Lower lobe of right lung (tissue), 2 donors: ENCODE measurements around the gene PDS5B. TPM values are rescaled to one million over a fixed set of nuclear protein-coding genes. Genes with fewer than 3 reads are reported as not detected.
"Not testable (repeated sequence)": the region's sequence is repeated elsewhere in the genome, so short reads cannot be mapped to it uniquely, and the experiment has no call there.

ENCODE experiments used
- ATAC-seq, 2 donors: fragments of 200-7000 bp; cut with Tn5 transposase; one replicate each; pipeline ENCODE4 v1.9.1; 2020 to 2022; ENCODE audit warnings: mild to moderate bottlenecking in 2 of 2, moderate library complexity in 2 of 2
- DNase-seq: peaks from one replicate; pipeline ENCODE4 v3.0.0-alpha.2; 2020
- H3K27ac ChIP-seq: fragments of 200-600 bp; one replicate; pipeline ENCODE4 v1.8.0; 2022
- H3K27me3 ChIP-seq: fragments of 200-600 bp; one replicate; pipeline ENCODE4 v1.8.0; 2022; ENCODE audit warnings: low read depth
- H3K36me3 ChIP-seq: fragments of 200-600 bp; one replicate; pipeline ENCODE4 v1.8.0; 2022; ENCODE audit warnings: mild to moderate bottlenecking
- H3K4me1 ChIP-seq: fragments of 200-600 bp; one replicate; pipeline ENCODE4 v1.8.0; 2022
- H3K4me3 ChIP-seq: fragments of 200-600 bp; one replicate; pipeline ENCODE4 v1.8.0; 2022; ENCODE audit warnings: mild to moderate bottlenecking
- H3K9me3 ChIP-seq: fragments of 200-600 bp; one replicate; pipeline ENCODE4 v1.8.0; 2022
- CTCF ChIP-seq: fragments of 200-600 bp; IDR thresholded peaks from one replicate; pipeline ENCODE4 v1.8.0; 2022; ENCODE audit warnings: antibody characterized with exemption, mild to moderate bottlenecking
- intact Hi-C: fragments of 100-400 bp; cut with DNase I; formaldehyde crosslinking; loops from one replicate; pipeline ENCODE4 v1.11.0; 2022
- total RNA-seq: library from RNA; stranded (reverse); fragmentation: NEBNext Ultra II Directional; extraction: Animal tissue kit (Norgen Biotek cat#: 25700); gene quantifications from one replicate; pipeline ENCODE4 v1.2.1, GENCODE V29; 2021
- donor health status: DM: no; HTN: yes; CAD: no; lungs with severe emphysema.

Gene PDS5B
- total RNA-seq, 1 donor from 2014 or later: 46.3 TPM

- intact Hi-C loops: no loop called here
- Histone ChIP-seq H3K36me3 (peaks cover 43% of the 10 kb centered on the region), H3K4me3 (no peak overlapping the region), H3K27ac (no peak overlapping the region), H3K27me3 (no peaks in the 10 kb centered on the region), H3K4me1 (no peaks in the 10 kb centered on the region), H3K9me3 (no peaks in the 10 kb centered on the region)
- TF ChIP-seq CTCF: no peak
- ATAC-seq (no peak), DNase-seq (no peak)
These were observed 121.2 kb downstream of the PDS5B start for GRCh38 chr13:32707471-32707870.

GRCh38 chr13:32713397-32713796 lies 127.1 kb downstream of the PDS5B start:
- Histone ChIP-seq H3K36me3 (peaks cover 36% of the 10 kb centered on the region), H3K9me3 (peaks cover 6% of the 10 kb centered on the region)
- intact Hi-C loops: no loop called here

GRCh38 chr13:32716201-32716600 lies 129.9 kb downstream of the PDS5B start:
- intact Hi-C loops, ATAC-seq: not testable (repeated sequence)

More at GRCh38 chr13:32713397-32713796, 127.1 kb downstream of the PDS5B start:
- Histone ChIP-seq H3K4me1 (no peaks in the 10 kb centered on the region), H3K27ac (no peak overlapping the region), H3K27me3 (no peaks in the 10 kb centered on the region), H3K4me3 (no peak overlapping the region)
- no peak for TF ChIP-seq CTCF
- no peak for DNase-seq
- ATAC-seq: no peak

GRCh38 chr13:32720026-32720425 lies 133.8 kb downstream of the PDS5B start:
- Histone ChIP-seq H3K27me3 (no peaks in the 10 kb centered on the region), H3K4me3 (no peak overlapping the region), H3K27ac (no peak overlapping the region), H3K36me3 (peaks cover 3% of the 10 kb centered on the region), H3K4me1 (no peaks in the 10 kb centered on the region), H3K9me3 (no peaks in the 10 kb centered on the region)
- no peak for TF ChIP-seq CTCF
- DNase-seq: no peak
- intact Hi-C loops: no loop called here
- ATAC-seq: no peak

More at GRCh38 chr13:32716201-32716600, 129.9 kb downstream of the PDS5B start:
- H3K27ac ChIP-seq, H3K4me1 ChIP-seq, H3K4me3 ChIP-seq, H3K9me3 ChIP-seq, H3K27me3 ChIP-seq, DNase-seq: not testable (repeated sequence)
- H3K36me3 ChIP-seq: peaks cover 21% of the 10 kb centered on the region

GRCh38 chr13:32721131-32722034 lies 135.1 kb downstream of the PDS5B start:
- H3K27ac ChIP-seq, H3K4me3 ChIP-seq, H3K9me3 ChIP-seq, H3K36me3 ChIP-seq, ATAC-seq, H3K4me1 ChIP-seq, H3K27me3 ChIP-seq, intact Hi-C loops, DNase-seq: not testable (repeated sequence)

GRCh38 chr13:32722340-32722739 lies 136.1 kb downstream of the PDS5B start:
- no peaks in the 10 kb centered on the region for H3K9me3 ChIP-seq
- no peaks in the 10 kb centered on the region for H3K4me1 ChIP-seq
- no peak for DNase-seq
- peaks cover 3% of the 10 kb centered on the region for H3K36me3 ChIP-seq
- no peak for ATAC-seq
- H3K27ac ChIP-seq: no peak overlapping the region
- H3K4me3 ChIP-seq: no peak overlapping the region
- intact Hi-C loops: no loop called here
- no peak for TF ChIP-seq CTCF
- no peaks in the 10 kb centered on the region for H3K27me3 ChIP-seq
